Measurements from ENCODE around the gene CALML4.

CALML4 gene

DNA sequence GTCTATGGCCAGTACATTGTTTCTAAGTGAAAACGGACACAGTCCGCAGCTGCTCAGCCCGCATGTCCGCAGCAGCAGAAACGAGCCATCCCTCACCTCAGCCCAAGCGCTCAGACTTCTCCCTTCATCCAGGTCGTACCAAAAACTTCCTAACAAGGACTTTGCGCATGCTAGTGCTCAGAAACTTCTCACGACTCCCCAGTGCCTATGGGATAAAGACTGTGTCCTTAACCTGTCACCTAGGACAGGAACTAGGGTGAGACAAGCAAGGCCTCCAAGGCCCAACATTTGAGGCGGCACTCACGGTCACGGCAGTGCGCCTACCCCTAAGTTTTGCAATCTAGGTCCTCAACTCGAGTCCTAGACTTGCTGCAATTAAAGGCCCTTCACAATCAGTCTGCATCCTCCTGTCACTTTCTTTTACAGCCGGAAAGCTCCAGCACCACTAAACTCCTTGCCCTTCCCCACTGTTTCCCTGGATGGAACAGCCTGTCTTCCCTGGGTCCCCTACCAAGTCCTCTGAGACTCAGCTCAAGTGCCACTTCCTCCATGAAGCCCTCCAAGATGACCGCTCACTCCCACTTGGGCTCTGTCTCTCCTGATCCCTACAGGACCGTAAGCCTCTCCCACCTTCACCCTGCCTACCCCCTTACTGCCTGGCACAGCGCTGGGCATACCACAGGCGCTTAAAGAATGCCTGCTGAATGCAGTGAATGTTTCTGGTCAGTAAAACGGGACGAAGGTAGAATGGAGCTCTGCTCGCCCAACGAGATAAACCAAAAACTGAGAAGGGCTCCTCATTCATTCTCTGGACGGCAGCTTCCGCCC is 23.2 kb upstream of the CALML4 start:
- no peak for TF ChIP-seq CTCF (IDR thresholded peaks at IDR 0.05)

- no peak for TF ChIP-seq CTCF (IDR thresholded peaks at IDR 0.05)
These were observed 22.6 kb upstream of the CALML4 start for GRCh38 chr15:68227643-68228142.

GRCh38 chr15:68224546-68225250 is 19.6 kb upstream of the CALML4 start:
- TF ChIP-seq CTCF (IDR thresholded peaks at IDR 0.05): no peak

GRCh38 chr15:68224108-68224507 is 19.0 kb upstream of the CALML4 start:
- TF ChIP-seq CTCF (IDR thresholded peaks at IDR 0.05): no peak

- no peak for TF ChIP-seq CTCF (IDR thresholded peaks at IDR 0.05)
These were observed 18.0 kb upstream of the CALML4 start for GRCh38 chr15:68223171-68223570.

- no peak for TF ChIP-seq CTCF (IDR thresholded peaks at IDR 0.05)
These were observed 15.8 kb upstream of the CALML4 start for GRCh38 chr15:68220967-68221366.

- no peak for TF ChIP-seq CTCF (IDR thresholded peaks at IDR 0.05)
These were observed 15.4 kb upstream of the CALML4 start for GRCh38 chr15:68220489-68220888.
